Lung microvascular endothelial cell (primary cell): Measurements from ENCODE around the gene TMIGD1. TPM values are rescaled to one million over a fixed set of nuclear protein-coding genes. Genes with fewer than 3 reads are reported as not detected.
"Not testable (repeated sequence)": the region's sequence is repeated elsewhere in the genome, so short reads cannot be mapped to it uniquely, and the experiment has no call there.

ENCODE experiments used
- DNase-seq, 2 donors: peaks; one replicate each; pipeline versions ENCODE4 v3.0.0 to v3.0.0-alpha.2; 2010; ENCODE audit warnings: low read depth in 2 of 2
- total RNA-seq: library from RNA; depleted of rRNA; stranded (reverse); fragments of >200 nt; gene quantifications from 2 replicates; pipeline ENCODE4 v1.2.1, GENCODE V29; 2014

The TMIGD1 gene
- total RNA-seq, 1 donor from 2014 or later, result not detected

DNA sequence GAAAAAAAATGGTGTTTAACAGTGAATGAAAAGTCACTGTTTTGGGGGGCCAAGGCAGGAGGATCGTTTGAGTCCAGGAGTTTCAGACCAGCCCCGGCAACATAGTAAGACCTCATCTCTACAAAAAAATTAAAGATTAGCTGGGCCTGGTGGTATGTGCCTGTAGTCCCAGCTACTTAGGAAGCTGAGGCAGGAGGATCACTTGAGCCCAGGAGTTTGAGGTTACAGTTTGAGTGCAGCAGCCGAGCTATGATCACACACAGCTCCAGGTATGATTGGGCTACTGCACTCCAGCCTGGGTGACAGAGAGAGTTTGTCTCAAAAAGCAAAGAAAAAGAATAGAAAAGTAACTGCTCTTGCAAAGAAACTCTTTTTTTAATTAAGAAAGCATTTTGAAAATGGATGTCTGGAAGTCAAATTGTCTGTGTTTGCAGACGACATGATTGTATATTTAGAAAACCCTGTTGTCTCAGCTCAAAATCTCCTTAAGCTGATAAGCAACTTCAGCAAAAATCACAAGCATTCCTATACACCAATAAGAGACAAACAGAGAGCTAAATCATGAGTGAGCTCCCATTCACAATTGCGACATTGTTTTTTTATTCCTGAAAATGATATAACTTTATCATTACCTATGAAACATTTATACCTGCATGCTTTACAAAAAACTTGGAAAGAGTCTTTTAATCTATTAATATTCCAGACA, 24.4 kb upstream of the TMIGD1 start:
- DNase-seq, result no peak

DNA sequence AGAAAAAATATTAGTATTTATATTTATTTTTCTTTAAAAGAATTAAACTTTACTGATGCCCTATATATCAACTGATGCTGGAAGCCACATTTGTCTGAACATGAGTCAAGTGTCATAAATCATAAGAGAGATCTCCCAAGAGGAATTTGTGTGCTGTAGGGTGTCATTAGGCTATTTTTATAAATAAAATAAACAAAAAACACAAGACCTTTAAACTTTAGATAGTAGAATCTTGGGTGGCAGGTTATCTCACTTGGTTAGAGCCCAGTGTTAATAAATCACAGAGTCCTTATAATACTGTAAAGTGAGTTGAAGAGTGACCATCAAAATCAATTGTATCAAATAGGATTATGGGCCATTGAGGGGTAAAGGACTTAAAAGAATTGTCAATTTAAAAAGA, 23.6 kb upstream of the TMIGD1 start:
- DNase-seq, result no peak

DNA sequence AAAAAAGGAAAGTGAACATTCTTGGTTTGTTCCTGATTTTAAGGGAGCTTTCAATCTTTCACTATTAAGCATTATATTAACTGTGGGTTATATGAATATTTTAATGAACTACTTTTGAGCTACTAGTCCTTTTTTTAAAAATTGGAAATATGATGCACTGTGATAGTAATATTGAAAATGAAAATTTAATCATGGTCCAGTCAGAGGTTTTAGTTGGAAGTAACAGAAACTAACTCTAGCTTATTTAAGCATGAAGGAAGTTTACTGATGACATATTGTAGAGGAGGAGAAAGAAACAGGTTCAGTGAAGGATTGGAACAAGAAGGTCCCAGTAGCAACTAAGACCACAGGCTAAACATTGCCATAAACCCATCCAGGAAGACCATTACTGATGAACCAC, 20.8 kb upstream of the TMIGD1 start:
- DNase-seq, result no peak

DNA sequence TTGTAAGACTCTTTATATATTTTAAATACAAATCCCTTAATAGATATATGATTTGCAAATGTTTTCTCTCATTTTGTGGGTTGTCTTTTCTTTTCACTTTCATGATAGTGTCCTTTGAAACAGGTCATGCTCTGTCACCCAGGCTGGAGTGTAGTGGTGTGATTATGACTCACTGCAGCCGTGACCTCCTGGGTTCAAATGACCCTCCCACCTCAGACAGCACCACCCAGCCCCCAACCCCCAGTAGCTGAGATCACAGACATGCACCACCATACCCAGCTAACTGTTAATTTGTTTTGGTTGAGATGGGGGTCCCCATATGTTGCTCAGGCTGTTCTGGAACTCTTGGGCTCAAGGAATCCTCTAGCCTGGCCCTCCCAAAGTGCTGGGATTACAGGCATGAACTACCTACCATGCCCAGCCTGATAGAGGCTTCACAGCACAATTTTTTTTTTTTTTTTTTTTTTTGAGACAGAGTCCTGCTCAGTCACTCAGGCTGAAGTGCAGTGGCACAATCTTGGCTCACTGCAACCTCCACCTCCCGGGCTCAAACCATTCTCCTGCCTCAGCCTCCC, 18.5 kb upstream of the TMIGD1 start:
- no peak for DNase-seq

DNA sequence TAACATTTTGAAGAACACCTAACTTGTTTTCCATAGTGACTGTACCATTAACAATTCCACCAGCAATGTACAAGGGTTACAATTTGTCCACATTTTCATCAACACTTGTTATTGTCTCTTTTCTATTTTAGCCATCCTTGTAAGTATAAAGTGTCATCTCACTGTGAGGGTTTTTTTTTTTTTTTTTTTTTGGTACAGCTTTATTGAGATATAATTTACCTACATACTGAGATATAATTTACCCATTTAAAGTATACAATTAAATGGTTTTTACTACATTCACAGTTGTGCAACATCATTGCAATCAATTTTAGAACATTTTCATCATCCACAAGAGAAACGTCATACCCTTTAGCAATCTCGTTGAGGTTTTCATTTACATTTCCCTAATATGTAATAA, 17.9 kb upstream of the TMIGD1 start:
- DNase-seq, result no peak

DNA sequence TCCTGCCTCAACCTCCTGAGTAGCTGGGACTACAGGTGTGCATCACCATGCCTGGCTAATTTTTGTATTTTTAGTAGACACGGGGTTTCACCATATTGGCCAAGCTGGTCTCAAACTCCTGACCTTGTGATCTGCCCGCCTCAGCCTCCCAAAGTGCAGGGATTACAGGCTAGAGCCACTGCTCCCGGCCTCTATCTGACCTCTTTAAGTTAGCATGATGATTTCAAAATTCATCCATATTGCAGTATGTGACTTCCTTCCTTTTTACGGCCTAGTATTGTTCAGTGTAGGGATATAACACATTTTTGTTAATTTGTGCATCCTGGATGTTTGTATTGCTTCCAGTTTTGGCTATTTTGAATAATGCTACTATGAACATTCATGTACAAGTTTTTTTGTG, 17.4 kb upstream of the TMIGD1 start:
- DNase-seq, result not testable (repeated sequence)

DNA sequence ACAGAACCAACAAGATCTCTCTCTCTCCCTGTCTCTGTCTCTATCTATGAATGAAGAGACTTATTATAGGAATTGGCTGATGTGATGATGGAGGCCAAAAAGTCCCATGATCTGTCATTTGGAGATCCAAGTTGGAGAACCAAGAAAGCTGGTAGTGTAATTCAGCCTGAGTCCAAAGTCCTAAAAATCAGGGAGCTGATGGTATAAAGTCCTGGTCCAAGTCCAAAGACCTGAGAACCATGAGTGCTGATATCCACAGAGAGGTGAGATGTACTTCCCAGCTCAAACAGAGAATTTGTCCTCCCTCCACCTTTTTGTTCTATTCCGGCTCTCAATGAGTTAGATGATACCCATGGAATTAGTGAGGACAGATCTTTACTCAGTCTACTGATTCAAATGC, 15.4 kb upstream of the TMIGD1 start:
- DNase-seq, result no peak

DNA sequence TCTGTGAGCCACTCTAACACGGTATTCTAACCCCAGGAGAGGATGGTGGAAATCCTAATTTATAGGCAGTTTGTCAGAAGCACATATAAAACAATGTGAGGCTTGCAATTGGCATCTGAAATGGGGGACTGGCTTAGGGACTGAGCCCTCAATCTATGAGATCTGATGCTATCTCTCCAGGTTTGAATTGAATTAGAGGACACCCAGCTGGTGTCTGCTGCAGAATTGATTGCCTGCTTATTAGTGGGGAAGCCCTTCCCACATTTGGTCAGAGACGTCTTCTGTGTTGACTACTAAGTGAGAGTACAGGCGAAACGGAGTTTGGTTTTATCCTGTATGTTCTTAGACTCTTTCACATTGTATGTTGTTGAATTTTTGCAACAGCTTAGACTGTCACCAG, 13.6 kb upstream of the TMIGD1 start:
- no peak for DNase-seq

DNA sequence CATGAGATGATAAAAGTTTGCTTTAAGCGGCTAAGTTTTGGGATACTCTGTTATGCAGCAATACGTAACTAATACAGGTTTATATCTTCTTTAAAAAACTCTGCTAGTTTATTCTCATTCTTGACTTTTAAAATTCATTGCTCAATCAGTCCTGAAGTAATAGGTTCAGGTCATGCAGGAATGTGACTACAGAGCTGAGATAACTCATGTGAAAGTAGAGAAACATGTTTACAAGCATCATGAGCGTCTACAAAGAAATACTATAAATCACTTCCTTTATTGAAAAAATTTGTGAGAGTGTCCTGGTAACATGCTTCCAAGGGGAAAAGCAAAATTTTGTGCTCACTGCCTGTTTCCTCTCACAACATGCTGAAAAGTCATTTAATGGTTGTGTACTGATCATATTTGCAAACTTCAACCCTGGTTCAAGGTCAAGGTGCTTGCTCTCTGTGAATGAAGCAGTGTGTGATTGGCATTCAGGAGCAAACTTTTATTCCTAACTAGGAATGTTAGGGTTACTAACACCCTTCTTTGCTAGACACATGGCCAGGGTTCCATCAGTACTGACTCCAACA, 12.5 kb upstream of the TMIGD1 start:
- DNase-seq, result no peak

DNA sequence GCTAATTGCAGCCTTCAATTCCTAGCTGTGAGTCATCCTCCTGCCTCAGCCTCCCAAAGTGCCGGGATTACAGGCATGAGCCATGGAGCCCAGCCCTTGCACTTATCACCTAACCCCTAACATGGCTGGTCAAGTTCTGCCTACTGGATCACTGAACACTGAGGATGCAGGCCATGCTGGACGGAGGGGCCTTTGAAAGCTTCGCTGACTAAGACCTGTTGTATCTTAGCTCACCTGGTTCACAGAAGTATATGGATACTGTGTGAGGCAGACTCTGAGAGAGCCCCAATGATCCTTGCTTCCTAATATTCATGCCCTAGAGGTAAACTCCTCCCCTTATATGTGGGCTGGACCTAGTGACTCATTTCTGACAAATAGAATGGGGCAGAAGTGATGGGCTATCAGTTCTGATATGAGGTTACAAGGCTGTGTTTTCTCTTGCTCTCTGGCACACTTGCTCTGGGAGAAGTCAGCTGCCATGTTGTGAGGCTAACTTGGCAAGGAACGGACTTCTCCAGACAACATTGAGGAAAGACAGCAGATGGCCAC, 11.7 kb upstream of the TMIGD1 start:
- no peak for DNase-seq

DNA sequence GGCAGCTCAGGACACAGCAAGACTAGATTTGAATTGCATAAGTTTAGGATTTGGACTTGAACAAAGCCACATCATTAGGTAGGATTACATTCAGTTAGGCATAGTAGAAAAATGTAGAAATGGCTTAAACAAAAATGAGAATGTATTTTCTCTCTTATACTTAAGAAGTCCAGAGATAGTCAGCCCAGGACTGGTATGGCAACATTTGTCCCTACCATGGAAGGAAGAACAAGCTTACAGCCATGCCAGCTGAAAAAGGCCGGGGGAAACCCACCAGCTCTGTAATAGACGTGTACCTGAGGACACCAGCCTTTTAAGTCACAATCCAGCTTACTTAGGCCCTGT, 11.2 kb upstream of the TMIGD1 start:
- no peak for DNase-seq

DNA sequence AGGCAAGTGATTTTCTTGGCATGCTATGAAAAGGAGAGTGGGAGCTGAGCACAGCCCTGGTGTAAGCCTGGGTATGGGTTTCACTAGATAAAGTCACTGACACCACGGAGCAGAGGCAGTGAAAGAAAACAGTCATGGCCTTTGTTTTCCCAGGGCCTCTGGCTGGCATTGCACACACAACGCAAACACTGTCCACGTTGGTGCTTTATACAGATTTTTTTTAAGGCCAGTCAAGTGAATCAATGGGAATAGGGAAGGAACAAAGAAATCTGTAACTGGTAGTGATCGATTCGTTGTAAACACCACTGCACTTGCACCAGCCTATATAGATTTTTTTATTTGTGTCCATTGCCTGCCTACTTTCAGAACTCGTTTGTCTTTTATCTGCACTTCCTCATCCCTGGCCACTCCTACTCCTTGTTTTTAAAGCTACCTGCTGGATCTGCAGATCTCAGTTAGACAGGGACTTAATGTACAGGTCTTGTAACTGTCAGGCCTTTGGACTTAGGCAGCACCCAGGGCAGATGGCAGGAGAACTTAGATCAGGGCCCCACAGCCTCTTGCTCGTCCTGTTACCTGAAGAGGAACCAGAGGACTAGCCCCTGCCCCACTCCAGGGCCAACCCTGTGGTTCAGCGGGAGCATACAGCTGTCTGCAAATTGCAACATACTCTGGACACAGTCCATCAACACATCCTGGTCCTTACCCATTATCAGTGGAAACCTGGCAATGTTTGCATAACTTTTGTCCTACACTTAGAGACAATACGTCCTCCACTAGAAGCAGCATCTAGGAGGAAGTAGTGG, 10.6 kb upstream of the TMIGD1 start:
- DNase-seq, result peak; percentile 32 to 91

DNA sequence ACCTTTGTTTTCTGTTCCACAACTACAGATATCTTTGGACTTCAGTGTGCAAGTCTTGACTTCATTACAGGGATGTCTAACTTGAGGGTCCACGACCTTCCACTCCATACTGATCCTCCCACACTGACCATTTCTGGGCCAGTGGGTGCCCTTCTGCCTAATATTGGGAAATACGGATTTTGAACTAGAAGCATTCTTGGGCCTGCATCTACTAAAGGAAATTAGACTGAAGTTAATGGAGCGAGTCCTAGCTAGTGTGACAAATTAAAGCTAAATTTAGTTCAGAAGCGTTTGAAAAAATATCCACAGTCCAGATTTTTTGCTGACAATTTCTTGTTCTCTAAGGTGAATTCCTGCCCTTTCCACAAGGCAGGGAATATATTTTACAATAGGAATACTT, 9.9 kb upstream of the TMIGD1 start:
- DNase-seq, result no peak

DNA sequence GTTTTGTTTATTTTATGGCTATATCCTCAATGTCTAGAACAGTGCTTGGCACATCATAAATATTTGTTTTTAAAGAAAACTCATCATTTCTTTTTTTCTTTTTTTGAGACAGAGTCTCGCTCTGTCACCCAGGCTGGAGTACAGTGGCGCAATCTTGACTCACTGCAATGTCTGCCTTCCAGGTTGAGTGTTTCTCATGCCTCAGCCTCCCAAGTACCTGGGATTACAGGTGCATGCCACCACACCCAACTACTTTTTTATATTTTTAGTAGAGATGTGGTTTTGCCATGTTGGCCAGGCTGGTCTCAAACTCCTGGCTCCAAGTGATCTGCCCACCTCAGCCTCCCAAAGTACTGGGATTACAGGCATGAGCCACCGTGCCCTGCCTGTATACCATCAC, 9.4 kb upstream of the TMIGD1 start:
- not testable (repeated sequence) for DNase-seq

DNA sequence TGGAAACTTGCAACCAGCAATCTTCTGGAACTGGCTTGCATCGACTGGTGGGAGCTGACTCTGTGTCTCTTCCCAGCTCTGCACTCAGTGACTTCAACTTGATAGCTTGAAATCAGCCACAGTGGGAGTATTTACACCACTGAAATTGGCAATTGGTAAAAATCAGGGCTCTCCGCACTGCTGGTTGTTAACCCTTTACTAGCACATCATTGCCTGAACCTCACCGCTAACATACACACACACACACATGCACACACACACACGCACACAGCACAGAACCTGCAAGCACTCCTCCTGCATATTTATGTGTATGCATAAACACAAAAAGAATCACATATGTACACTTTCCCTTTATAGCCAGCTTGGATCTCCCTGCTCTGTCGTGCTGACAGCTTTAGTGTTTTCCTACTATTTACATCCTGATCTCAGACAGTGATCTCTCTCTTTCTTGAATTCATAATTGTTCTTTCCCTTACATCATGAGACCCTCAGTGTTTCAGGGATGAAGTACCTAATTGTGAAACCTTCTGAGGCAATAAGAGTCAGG, 7.9 kb upstream of the TMIGD1 start:
- DNase-seq, result no peak

DNA sequence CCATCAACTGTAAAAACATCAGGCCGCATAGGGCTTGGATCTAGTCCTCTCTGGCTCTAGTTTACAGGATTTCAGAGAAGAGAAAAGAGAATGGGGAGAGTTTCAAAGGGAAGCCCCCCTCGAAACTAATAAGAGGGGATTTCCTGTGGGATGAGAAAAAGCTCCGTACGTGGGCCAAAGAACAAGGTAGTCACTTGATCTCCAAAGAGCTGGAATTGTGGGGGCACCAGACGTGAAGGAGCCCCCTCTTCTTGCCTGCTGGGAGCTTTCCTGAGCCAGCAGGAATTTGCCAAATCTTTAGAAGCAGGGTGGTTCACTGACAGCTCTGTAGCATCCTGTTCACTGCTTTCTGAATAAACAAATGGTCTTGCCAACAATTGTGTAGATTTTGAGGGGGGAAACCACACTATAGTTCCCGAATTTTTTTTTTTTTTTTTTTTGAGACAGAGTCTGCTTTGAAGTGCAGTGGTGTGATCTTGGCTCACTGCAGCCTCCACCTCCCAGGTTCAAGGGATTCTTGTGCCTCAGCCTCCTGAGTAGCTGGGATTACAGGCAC, 7.0 kb upstream of the TMIGD1 start:
- DNase-seq, result peak; percentile 73

DNA sequence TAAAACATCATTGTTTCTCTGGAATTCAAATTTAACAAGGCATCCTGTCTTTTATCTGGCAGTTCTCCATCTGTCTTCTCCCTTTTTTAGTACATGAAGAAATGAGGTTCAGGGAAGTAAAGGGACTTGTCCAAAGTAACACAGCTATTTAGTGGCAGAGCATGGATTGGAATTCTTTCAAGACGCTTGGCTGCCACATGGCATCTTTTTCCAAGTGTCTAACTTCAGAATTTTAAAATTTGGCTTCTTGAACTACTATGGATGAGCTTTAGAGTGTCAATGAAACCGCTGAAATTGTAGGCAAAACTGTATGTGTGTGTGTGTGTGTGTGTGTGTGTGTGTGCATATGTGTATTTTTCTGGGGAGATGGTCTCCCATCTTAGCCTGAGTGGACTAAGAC, 5.2 kb upstream of the TMIGD1 start:
- no peak for DNase-seq

DNA sequence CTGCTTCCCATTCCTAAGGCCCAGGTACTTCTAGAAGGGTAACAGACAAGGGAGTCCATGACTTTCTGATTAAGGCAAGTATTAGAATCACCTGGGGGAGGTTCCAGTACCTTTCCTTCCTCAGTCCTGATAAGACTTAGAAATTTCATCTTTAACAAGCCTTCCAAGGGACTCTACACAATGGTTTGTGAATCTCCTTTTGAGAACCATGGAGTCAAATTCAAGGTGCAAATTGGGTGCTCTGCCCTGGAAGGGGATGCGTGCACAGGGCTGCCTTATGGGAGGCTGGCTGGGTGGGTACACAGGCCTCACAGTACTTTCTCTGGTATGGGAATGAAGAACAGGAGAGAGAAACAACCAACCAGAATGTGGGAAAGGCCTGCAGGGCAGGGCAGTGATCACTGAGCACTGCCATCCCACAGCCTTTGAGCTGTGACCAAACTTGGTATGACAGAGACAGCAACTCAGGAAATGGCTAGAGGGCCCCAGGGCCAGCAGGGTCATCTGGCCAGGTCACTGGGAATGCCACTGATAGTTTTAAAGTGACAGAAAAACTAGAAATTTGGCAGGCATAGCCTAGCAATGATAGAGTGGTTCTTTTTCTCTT, 3.6 kb upstream of the TMIGD1 start:
- peak in 1 of 2 donors; percentile 51 for DNase-seq

DNA sequence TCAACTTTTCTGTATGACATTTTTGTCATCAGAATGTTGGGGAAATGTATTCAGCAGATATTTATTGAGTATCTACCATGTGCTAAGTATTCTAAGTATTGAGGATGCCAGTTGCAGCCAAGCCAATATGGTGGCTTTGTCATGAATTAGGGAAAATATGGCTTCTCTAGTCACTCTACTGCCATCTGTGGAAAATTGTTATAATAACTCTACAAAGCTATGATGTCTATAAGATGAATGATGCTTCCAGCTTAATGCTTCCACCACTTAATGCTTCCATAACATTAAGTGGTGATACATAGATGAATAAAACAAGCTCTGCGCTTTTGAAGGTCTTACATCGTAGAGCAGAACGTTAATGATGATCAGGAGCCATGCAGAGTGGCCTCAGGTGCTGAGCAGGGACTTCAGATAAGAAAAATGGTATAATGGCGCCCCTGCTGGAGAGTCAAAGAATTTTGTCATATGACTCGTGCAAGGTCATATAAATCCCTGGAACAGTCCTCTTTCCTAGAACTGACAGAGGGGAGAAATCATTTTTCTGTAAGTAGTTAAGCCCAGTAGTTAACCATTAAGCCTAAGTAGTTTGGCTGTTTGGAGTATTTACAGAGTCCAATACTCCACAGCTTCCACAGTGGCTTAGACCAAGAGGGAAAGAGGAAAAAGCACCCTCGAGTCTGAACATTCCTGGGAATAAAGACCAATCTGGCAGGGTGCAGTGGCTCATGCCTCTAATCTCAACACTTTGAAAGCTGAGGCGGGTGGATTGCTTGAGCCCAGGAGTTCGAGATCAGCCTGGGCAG, 2.7 kb upstream of the TMIGD1 start:
- DNase-seq, result peak; percentile 69 to 80

DNA sequence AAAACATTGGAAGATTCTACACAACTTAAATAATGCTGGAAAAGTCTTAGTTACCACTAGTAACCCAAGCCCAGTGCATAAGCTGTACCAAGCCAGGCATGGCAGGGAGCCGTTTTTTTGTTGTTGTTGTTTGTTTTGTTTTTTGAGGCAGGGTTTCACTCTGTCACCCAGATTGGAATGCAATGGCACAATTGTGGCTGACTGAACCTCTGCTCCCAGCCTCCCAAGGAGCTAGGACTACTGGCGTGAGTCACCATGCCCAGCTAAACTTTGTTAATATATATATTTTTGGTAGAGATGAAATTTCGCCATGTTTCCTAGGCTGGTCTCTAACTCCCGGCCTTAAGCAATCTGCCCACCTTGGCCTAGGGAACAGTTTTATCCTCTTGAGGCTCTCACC, 564 bp upstream of the TMIGD1 start:
- DNase-seq, result no peak
